GM21529 (cell line): Measurements from ENCODE around the gene LPP.
"Not testable (repeated sequence)": the region's sequence is repeated elsewhere in the genome, so short reads cannot be mapped to it uniquely, and the experiment has no call there.

Experiments
- ATAC-seq: cut with Tn5 transposase; IDR thresholded peaks from one replicate; pipeline ENCODE4 v1.9.1; 2021; ENCODE audit not compliant: unreplicated experiment

Gene LPP

GRCh38 chr3:188607805-188608315, 453.9 kb downstream of the LPP start:
- ATAC-seq = no peak

DNA sequence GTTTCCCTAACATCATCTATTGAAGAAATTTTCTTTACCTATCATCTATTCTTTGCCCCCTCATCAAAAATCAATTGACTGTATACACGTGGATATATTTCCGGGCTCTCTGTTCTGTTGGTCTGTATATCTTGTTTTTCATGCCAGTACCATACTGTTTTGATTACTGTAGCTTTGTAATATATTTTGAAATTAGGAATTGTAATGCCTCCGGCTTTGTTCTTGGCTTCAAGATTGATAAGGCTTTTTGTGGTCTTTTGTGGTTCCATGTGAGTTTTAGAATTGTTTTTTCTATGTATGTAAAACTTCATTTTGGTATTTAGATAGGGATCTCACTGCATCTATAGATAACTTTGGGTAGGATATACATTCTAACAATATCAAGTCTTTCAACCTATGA, 454.4 kb downstream of the LPP start:
- ATAC-seq = no peak

DNA sequence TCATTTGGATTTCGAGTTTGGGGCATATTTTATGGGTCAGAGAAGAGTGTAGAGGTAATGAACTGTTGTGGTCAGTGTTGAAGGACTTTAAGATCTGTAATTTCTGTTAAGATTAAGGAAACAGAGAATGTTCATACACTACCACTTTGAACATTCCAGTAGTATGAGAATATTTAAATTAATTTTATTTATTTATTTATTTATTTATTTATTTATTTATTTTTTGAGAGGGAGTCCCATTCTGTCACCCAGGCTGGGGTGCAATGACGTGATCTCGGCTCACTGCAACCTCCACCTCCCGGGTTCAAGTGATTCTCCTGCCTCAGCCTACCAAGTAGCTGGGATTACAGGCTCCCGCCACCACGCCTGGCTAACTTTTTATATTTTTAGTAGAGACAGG, 459.8 kb downstream of the LPP start:
- ATAC-seq = not testable (repeated sequence)

GRCh38 chr3:188617270-188617669, 463.3 kb downstream of the LPP start:
- no peak for ATAC-seq

- no peak for ATAC-seq
These were observed 464.2 kb downstream of the LPP start for GRCh38 chr3:188617988-188618701.

DNA sequence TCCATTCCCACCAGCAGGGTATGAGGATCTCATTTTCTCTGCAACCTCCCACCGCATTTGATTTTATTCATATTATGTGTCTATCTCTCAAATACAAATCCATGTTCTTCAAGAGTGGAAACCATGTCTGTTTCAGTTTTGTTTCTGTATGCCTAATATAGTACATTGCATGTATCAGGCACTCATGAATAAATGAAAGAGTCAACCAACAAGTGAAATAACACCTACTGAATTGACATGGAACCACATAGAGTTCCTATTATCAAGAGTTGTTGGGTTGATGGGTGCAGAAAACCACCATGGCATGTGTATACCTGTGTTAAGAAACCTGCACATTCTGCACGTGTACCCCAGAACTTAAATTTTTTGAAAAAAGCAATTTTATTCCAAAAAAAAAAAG, 466.8 kb downstream of the LPP start:
- no peak for ATAC-seq

- ATAC-seq = no peak
These were observed 470.4 kb downstream of the LPP start for GRCh38 chr3:188624384-188624783.

DNA sequence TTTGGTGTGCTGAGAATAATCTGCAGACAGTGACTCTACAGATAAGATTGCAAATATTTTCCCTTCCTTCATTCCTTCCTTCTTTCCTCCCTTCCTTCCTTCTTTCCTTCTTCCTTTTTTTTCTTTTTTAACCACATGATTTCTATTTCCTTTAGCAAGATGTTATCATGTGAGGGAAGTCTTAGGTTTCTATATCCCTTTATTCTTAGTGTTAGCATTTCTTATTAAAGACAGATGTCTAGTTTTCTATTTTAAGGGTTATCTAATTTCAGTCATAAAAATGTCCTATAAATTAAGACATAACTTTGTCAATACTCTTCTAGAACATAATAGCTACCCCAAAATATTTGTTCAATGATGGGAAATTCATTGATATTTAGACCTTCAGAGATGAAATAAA, 470.9 kb downstream of the LPP start:
- no peak for ATAC-seq

DNA sequence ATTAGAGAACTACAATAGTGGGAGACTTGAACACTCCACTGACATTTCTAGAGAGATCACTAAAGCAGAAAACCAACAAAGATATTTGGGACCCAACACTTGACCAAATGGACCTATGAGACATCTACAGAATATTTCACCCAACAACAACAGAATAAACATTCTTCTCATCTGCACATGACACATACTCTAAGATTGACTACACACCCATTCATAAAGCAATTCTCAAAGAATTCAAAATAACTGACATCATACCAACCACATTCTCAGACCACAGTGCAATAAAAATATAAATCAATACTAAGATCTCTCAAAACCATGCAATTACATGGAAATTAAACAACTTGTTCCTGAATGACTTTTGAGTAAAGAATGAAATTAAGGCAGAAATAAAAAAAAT, 473.7 kb downstream of the LPP start:
- ATAC-seq = no peak

GRCh38 chr3:188631291-188632010, 477.5 kb downstream of the LPP start:
- ATAC-seq = no peak

- no peak for ATAC-seq
These were observed 479.2 kb downstream of the LPP start for GRCh38 chr3:188633206-188633605.

- no peak for ATAC-seq
These were observed 480.3 kb downstream of the LPP start for GRCh38 chr3:188634285-188634684.

- no peak for ATAC-seq
These were observed 481.5 kb downstream of the LPP start for GRCh38 chr3:188635258-188636042.

DNA sequence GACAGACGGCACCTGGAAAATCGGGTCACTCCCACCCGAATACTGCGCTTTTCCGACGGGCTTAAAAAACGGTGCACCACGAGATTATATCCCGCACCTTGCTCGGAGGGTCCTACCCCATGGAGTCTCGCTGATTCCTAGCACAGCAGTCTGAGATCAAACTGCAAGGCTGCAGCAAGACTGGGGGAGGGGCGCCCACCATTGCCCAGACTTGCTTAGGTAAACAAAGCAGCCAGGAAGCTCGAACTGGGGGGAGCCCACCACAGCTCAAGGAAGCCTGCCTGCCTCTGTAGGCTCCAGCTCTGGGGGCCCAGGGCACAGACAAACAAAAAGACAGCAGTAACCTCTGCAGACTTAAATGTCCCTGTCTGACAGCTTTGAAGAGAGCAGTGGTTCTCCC, 482.3 kb downstream of the LPP start:
- not testable (repeated sequence) for ATAC-seq

DNA sequence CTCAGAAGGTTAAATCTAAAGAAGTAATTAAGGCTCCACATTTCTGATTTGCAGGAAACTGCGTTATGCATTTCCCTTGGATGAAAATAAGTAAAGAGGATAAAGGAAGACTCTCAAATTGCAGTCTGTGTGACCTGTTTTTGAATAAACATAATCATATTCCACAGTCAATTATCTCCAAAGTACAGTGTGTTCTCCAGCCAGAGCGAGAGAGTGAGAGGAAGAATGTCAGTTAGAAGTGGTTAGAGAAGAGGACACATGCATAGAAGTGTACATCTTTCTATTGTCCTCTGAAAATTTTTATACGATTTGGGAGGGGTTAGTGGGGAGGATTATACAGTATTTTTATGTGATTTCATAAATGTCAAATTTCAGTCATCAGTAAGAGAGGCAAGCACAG, 487.1 kb downstream of the LPP start:
- no peak for ATAC-seq

- ATAC-seq = no peak
These were observed 489.8 kb downstream of the LPP start for GRCh38 chr3:188643736-188644135.

- no peak for ATAC-seq
These were observed 492.6 kb downstream of the LPP start for GRCh38 chr3:188646592-188646991.

- ATAC-seq = no peak
These were observed 493.3 kb downstream of the LPP start for GRCh38 chr3:188647237-188647636.

DNA sequence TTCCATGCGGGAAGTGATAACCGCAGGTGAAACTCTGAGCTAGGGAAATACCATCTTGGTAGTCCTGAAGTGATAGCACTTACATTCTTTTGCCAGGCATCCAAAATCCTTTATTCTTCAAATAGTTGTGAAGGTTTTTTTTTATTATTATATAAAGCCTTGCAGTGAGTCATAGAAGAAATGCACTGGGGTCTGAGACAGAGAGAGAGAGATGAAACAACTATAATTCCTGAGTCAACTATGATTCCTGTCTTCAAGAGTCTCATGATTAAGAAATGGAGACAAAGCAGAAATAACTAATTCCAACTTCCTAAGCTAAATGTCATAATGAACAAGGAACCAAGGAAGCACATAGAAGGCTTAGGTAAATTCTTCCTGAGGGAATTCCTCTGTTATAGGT, 495.6 kb downstream of the LPP start:
- no peak for ATAC-seq

DNA sequence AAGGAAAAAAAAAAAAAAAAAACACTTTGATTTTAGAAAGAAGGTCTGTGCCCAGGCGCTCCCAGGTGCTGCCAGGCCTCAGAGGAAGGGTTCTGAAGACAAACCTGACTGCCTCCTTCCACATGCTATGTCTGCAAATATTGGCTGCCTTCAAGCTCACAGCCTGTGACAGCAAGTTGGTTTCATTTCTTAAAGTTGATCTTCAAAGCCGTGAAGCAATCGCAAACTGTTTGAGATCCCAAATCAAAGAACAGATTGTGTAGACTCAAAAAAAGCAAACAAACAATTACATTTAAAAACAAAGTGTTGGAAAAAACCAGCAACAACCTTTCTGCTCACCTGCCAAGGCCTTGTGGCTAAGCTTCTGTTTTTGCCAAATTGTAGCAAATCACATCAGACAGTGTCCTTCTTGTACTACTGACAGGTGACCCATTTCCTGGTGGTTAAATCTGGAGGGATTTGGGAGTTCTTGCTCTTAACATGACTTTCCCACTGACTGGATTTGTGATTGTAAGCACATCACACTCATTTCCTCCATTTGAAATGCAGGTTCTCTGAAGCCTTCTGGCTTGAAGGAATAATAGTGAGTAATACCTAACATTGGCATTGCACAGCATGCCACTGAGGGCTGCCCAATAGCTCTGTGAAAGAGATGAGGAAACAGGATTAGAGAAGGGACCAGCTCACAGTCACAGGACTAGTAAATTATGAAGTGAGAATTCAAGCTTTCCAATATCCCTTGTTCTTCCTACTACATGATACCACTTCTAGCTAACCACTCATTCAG, 502.4 kb downstream of the LPP start:
- no peak for ATAC-seq

GRCh38 chr3:188658606-188659005, 504.6 kb downstream of the LPP start:
- ATAC-seq = no peak
